Stimulated activated CD8-positive, alpha-beta memory T cell treated with anti-CD3 and anti-CD28 coated beads, Interleukin-7, amount 100 ng/mL, for 1 hour (primary cell): ENCODE measurements around the gene C6orf15.

Source experiments
- DNase-seq, 2 donors: peaks; one replicate each; pipeline ENCODE4 v3.0.0-alpha.2; 2020; ENCODE audit warnings: low read depth in 2 of 2

Gene C6orf15

GRCh38 chr6:31130751-31131150, 18.4 kb upstream of the C6orf15 start:
- no peak for DNase-seq

- DNase-seq = no peak
Observed at GRCh38 chr6:31129130-31129529, 16.8 kb upstream of the C6orf15 start.

GRCh38 chr6:31128093-31128676, 15.8 kb upstream of the C6orf15 start:
- DNase-seq = peak; percentile 48 to 52

GRCh38 chr6:31126396-31127175, 14.2 kb upstream of the C6orf15 start:
- no peak for DNase-seq

GRCh38 chr6:31125586-31126363, 13.4 kb upstream of the C6orf15 start:
- no peak for DNase-seq

- no peak for DNase-seq
Observed at GRCh38 chr6:31125162-31125561, 12.8 kb upstream of the C6orf15 start.

GRCh38 chr6:31122791-31123706, 10.7 kb upstream of the C6orf15 start:
- no peak for DNase-seq

GRCh38 chr6:31121131-31121790, 8.9 kb upstream of the C6orf15 start:
- DNase-seq = no peak

GRCh38 chr6:31120151-31120915, 8.0 kb upstream of the C6orf15 start, which contains the start of gene CDSN:
TSS of gene CDSN (minus strand) at chr6:31120446. CDS start at chr6:31120419, 27 bp downstream.
- DNase-seq = no peak

GRCh38 chr6:31118178-31118577, 5.8 kb upstream of the C6orf15 start:
- DNase-seq = no peak

GRCh38 chr6:31116661-31117385, 4.4 kb upstream of the C6orf15 start:
- no peak for DNase-seq

- DNase-seq = no peak
Observed at GRCh38 chr6:31115941-31116560, 3.7 kb upstream of the C6orf15 start.

GRCh38 chr6:31114970-31115849, 2.8 kb upstream of the C6orf15 start:
- DNase-seq = no peak

GRCh38 chr6:31114541-31114878, 2.1 kb upstream of the C6orf15 start, which contains the start of gene PSORS1C1:
TSS of gene PSORS1C1 (plus strand) at chr6:31114800. CDS start at chr6:31129633, 14,833 bp downstream.
- no peak for DNase-seq

GRCh38 chr6:31113861-31114540, 1.6 kb upstream of the C6orf15 start:
- no peak for DNase-seq

GRCh38 chr6:31111712-31112111, 663 bp downstream of the C6orf15 start:
- DNase-seq = no peak

GRCh38 chr6:31110825-31111582, 1.4 kb downstream of the C6orf15 start:
- DNase-seq = no peak
